Measurements from ENCODE around the gene AUNIP.

The AUNIP gene

DNA sequence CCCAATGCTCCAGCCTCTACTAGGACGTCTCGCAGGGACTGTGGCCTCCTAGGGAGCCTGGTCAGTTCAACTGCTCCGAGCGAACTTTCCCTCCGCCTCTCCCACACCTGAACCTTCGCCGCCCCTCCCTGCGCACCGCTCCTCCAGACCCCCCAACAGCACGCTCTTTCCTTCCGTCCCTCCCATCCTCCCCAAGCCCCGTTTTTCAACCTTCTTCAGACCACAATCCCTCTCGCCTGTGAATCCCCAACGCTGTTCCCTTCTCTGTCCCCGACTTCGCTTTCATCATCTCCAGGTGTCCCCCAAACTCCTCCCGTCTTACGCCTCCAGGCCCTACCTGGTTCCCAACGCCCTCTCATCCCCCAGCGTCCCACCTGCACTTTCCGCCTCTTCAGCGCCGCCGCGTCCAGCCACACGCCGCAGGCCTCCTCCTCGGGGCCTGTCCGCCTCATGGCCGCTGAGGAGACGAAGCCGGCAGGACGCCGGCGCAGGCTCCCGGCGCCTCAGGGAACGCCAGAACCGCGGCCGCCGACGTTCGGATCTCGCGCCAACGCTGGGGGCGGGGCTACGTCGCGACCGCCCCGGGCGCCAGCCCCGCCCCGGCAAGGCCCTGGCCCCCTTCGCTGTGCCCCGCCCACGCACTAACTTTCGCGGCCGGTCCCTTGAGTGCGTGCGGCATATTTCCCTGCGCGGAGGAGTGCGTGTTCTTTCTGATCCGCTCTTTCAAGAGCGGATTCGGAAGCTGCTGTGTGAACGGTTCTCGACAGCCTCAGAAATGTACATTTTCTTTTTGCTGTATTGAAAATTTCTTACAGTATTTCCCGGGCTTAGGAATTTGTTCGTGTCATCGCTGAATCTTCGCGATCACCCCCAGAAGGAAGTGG lies at the start of gene AUNIP:
AUNIP (minus strand) TSS at position 552 of the 884 bp plus-strand sequence; CDS start at position 452, 100 bp downstream.
- FAIRE-seq, result no peak

DNA sequence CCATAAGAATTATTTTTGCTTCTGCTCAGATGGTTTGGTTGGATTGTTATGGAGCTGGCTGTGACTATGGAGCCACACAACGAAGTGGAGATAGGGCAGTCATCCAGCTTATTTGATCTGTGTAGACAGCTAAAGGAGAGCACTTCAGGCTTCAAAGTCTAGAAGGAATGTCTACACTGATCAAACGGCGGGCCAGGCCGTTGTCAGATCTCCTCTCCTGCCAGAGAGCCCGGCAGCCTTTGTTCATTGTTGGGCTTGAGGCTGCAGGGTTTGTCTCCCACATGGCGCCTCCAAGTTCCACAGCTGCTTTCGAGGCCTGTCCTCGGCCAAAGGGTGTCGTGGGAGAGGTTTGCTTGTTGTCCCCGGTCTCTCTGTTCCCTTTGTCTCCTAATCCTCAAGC lies 49.8 kb upstream of the AUNIP start:
- FAIRE-seq, result no peak

- no peak for FAIRE-seq
These were observed 48.9 kb upstream of the AUNIP start for GRCh38 chr1:25908161-25908560.

GRCh38 chr1:25907601-25908000 lies 48.3 kb upstream of the AUNIP start:
- FAIRE-seq, result no peak

GRCh38 chr1:25906644-25907300 lies 47.5 kb upstream of the AUNIP start:
- no peak for FAIRE-seq

DNA sequence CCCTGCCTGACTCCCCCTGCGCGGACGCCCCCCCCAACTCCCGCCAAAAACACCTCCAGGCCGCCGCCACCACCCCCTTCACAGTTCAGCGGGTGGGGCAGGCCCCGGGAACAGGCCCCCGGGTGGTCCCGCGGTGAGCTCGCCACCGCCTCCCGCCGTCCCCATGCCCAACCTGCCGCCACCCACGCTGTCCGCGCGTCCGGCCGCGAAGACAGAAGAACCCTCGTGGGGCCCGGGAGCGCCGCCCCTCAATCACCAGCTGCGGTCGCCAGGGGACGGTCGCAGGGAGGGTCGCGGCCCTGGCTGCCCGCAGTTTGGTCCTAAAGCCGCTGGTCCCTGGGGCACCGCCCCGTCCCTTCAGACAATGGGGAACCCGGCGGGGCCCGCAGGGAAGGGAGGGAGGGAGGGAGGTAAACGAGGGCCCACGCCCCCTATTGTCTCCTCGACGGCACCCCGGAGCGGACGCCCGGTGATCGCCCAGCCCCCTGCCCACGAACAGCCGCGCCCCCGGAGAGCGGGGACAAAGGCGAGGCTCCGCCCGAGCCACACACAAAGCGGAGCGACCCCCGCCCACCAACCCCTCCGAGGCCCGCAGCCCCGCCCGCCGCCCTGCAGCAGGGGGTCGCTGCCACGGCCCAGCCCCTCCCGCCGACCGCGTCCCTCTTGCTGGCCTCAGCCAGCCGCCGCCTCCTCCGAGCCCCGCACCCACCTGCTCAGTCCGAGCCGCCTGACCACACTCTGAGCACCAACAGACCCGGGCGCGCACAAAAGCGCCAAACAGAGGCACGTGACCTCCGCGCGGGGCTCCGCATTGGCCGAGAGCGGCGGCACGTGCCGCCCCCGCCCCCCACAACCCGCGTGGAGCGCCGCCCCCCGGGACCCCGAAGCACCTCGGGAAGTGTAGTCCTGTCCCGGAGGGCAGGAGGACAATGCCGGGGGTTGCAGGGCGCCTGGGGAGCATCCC lies 46.7 kb upstream of the AUNIP start, which contains the start of gene STMN1:
STMN1 (minus strand) TSS at position 740 of the 964 bp plus-strand sequence. CDS start 1,743 bp downstream, outside the sequence.
- no peak for FAIRE-seq

DNA sequence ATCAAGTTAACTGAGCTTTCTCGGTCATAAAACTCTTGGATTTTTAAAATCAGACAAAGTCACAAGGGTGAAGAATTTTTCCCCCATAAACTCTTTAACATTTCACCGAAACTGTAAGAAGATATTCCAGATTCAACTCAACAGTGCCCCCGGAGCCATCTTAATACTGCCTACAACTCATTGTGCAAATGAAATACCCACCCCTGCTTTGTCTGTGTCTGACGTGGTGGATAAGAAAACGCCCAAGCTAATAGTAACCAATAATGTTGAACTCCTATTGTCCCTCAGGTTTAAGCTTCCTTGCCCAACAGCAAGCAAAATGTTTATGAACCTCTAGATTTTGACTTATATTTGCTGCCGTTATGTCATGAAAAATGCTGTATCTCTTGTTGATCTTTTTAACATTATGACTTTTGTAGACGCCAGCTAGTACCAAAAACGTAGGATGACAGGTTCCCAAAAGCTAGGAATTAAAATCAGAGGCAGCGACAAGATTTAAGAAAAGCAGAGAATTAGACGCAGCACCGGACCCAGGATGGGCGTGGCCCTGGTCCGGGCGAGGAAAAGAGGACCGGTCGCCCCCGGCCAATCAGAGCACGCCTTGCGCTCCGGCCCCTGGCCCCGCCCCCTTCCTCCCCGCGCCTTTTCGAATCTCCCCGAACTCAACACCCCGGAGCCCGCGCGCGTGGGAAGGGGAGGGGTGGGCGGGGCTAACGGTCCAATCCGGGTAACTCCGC lies 45.9 kb upstream of the AUNIP start:
- FAIRE-seq, result no peak

DNA sequence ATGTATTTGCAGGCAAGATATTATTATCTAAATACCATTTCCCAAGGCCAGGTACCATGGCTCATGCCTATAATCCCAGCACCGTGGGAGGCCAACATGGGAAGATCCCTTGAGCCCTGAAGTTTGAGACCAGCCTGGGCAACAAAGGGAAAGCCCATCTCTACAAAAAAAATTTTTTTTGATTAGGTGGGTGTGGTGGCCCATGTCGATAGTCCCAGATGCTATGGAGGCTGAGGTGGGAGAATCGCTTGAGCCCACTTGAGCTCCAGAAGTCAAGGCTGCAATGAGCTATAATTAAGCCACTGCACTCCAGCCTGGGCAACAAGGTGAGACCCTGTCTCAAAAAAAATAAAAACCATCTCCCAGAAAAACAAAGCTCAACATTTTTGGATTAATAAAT lies 44.7 kb upstream of the AUNIP start:
- no peak for FAIRE-seq

DNA sequence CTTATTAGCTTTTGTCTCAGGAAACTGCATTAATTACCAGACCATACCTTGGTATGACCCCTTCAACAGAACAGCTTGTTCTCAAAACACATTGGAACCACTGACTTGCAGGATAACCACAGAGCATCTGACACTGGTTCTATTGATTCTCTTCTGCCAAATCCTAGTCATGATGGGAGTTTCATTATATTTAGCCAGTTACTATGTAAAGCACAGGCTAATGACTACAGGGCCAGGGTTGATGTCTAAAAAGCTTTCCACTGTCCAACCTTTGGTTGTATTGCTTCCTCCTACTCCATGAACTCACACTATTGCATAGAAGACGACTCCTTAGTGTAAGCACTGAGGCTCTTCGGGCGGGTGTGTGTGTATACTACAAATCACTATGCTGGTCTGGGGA lies 43.2 kb upstream of the AUNIP start:
- FAIRE-seq, result no peak

DNA sequence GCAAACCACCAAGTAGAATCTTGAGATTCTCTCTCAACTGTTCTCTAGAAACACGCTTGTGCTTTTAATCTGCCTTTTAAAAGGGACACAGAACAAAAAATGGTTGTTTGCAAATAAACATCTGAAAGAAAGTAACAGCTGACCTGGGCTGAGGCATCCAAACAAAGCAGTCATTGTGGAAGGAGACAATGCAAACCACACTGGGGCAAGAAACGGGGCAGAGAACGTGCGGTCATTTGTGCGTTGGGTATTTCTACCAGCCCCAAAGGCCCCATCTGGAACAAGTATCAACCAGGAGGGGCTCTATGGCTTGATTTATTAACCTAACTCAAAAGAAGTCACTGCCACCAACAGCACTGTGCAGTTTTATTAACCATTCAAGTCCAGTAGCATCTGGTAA lies 41.0 kb upstream of the AUNIP start:
- FAIRE-seq, result no peak

- no peak for FAIRE-seq
These were observed 40.5 kb upstream of the AUNIP start for GRCh38 chr1:25899792-25900191.

DNA sequence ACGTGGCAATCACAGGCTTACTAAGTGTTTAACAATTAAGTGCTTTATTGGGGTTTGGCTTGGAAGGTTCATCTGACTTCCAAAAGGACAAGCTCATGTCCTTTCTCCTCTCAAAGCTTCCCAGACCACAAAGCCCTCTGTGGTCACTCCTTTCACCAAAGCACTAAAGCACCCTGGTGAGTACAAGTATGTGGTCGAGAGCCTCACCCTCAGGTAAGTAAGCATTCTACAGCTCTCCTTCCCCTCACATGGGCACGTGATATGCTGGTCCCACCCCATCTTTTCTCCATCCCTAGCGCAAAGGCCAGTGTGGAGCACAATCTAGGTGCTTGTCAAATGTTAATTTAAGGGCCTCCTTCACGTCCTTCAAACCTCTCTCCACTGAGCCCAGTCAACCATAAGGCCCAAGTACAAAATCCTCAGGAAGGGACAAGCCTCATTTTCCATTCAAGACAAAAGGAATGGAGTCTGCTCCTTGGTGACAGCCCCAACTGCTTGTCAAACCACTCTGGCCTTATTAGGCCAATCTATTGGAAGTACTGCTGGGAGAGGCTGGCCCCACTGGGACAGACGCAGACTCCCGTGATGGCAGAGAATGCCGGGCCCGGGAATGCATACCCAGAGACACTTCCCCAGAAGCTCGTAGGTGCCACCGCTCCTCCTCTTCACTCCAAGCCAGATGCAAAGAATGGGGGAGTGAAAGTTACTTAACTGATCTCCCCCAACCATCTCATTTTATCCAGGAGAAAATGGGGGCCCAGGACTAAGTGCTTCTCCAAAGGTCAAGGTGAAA lies 39.2 kb upstream of the AUNIP start:
- no peak for FAIRE-seq

GRCh38 chr1:25897754-25898153 lies 38.5 kb upstream of the AUNIP start:
- no peak for FAIRE-seq

DNA sequence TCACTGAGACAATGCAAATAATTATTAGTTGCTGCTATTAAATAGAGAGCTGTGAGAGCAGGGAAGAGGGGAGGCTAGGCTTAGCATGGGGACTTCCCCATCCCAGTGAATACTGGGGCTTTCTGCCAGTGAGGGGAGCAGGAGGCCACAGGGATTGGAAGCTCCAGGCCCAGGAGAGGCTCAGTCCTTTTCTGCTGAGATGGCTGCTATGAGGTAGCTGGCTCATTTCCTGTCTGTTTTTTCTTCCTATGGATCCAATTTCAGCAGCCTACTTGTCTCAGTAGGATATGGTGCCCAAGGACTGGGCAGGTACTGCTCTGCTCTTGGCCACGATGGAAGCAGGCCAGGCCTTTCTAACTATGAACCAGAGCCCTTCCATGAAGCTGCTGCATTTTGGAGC lies 37.0 kb upstream of the AUNIP start:
- no peak for FAIRE-seq

- no peak for FAIRE-seq
These were observed 36.2 kb upstream of the AUNIP start for GRCh38 chr1:25895365-25895990.

DNA sequence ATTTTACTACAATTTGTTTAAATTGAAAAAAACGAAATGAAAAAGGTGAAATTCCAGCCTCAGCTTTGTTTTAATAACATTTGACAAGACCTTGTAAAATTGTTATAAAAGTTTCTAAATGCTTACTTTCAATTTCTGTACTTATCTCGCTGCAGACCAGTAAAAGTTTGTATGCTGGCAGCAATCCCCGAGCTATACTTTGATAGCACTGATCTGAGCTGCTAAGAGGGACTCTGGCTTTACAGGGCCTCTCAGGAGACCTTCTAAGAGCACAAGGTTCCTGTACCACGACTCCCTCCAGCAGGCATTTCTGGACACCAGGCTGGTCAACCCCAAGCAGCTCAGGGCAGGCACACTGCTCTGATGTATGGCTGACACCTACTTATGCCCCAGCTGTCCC lies 33.9 kb upstream of the AUNIP start:
- FAIRE-seq, result no peak

DNA sequence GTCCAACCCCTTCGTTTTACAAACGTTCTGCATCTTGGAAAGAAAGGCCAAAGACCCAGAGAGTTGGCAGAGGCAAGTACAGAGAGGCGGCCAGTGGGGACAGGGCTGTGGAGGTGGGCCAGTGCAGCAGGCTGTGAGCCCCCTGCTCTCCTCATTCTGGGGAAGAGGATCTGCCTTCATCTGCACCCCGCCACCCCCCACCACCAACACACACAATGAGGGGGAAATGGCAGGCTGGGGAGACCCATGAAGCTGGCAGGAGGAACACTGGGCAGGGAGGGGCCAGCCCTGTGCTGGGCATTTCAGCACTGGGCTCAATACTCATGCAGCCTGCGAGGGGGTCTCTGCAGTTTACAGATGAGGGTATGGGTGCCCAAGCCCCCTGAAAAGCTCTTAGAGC lies 32.3 kb upstream of the AUNIP start:
- no peak for FAIRE-seq

GRCh38 chr1:25890239-25891034 lies 31.2 kb upstream of the AUNIP start:
- FAIRE-seq, result no peak

- no peak for FAIRE-seq
These were observed 30.2 kb upstream of the AUNIP start for GRCh38 chr1:25889470-25889869.

DNA sequence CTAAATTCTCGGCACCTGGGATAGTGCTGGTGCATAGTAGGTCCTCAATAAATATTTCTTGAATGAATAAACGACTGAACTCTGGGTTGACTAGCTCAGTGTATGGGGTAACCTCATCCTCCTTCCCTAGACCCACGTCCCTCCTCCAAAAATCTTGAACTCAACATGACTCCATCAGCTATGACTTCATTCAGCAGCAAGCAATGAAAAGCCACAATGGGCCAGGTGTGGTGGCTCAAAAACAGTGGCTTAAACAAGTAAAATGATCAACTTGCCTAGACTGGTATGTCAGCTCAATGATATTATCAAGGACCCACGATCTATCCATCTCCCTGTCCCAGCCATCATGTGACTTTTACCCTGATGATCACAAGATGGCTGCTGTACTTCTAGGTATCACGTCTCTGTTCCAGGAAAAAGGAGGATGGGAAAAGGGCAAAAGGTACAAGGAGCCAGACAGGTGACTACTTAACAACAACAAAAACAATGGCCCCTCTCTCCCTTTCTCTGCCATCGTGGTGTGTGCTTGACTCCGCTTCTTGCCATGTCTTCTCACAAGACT lies 29.2 kb upstream of the AUNIP start:
- no peak for FAIRE-seq

Measured in colon (tissue), 2 donors.